HepG2 (cell line): Measurements from ENCODE around the gene SHANK2. TPM values are rescaled to one million over a fixed set of nuclear protein-coding genes. Genes with fewer than 3 reads are reported as not detected.

Experiments
- ATAC-seq: fragments of 200-7000 bp; cut with Tn5 transposase; 3 replicates; pipeline ENCODE4 v1.9.1; 2020; ENCODE audit warnings: mild to moderate bottlenecking, moderate library complexity
- BruUV-seq: library from RNA; stranded (reverse); fragments of 400-500 nt; replicated peaks from 2 replicates; lab custom pipeline; 2021; lab: Mats Ljungman, UMichigan
- CTCF ChIA-PET: fragments of 300-600 bp; formaldehyde crosslinking; extraction: SDS; loops from one replicate; lab custom pipeline; 2021; ENCODE audit warnings: low total read pairs, inconsistent platforms, low intra/inter-chr PET ratio; lab: Yijun Ruan, JAX
- POLR2A ChIA-PET: fragments of 350-600 bp; sonication (Branson Sonifier 250); formaldehyde crosslinking; loops from one replicate; lab custom pipeline; 2020; ENCODE audit warnings: antibody characterized with exemption, inconsistent platforms; lab: Yijun Ruan, JAX
- DNase-seq: peaks from one replicate; pipeline ENCODE4 v3.0.0-alpha.2; 2015; ENCODE audit warnings: low spot score
- FAIRE-seq: peaks from 3 replicates; lab custom pipeline; 2011; peaks lifted over from hg19 to GRCh38; lab: Jason Lieb, UNC
- H2AFZ ChIP-seq: one replicate; pipeline ENCODE4 v1.6.1; 2011; ENCODE audit warnings: low read length, inconsistent platforms
- H3K27ac ChIP-seq: fragments of 300-600 bp; 3 replicates; pipeline ENCODE4 v1.8.0; 2011; ENCODE audit warnings: mixed run types, mild to moderate bottlenecking, mixed read lengths, low read length, inconsistent platforms; ENCODE audit not compliant: insufficient read depth; ENCODE audit errors: extremely low read length
- H3K27me3 ChIP-seq, 2 experiments: fragments of 200-600 bp in 1 of 2; 2 replicates in 1 of 2; 3 replicates in 1 of 2; pipeline versions ENCODE4 v1.6.0 to v1.8.0; 2011; ENCODE audit warnings: low read length in 2 of 2, mild to moderate bottlenecking in 2 of 2, moderate library complexity in 2 of 2, inconsistent platforms in 1 of 2; ENCODE audit not compliant: insufficient read depth in 2 of 2, control insufficient read depth in 1 of 2
- H3K36me3 ChIP-seq, 2 experiments: fragments of 200-600 bp in 1 of 2; replicated peaks in 1 of 2; 2 replicates in 1 of 2; 3 replicates in 1 of 2; pipeline versions ENCODE4 v1.5.1 to v1.8.0; 2011; ENCODE audit warnings: low read length in 2 of 2, inconsistent platforms in 1 of 2; ENCODE audit not compliant: insufficient read depth in 2 of 2, control insufficient read depth in 1 of 2
- H3K4me1 ChIP-seq: 2 replicates; pipeline ENCODE4 v1.5.1; 2012; ENCODE audit warnings: low read length, inconsistent platforms; ENCODE audit not compliant: insufficient read depth
- H3K4me2 ChIP-seq: 2 replicates; pipeline ENCODE4 v1.6.0; 2011; ENCODE audit warnings: low read depth, low read length, inconsistent platforms
- H3K4me3 ChIP-seq, 3 experiments: fragments of 200-600 bp in 1 of 3; sonication (generic), shearing (Covaris generic) in 1 of 3; replicated peaks in 1 of 3; 2 replicates each; pipeline ENCODE4 v1.5.1; 2011 to 2016; ENCODE audit warnings: low read length in 3 of 3, inconsistent platforms in 2 of 3, low read depth in 2 of 3, mild to moderate bottlenecking in 2 of 3, control low read depth in 1 of 3, mixed read lengths in 1 of 3; ENCODE audit not compliant: insufficient read depth in 1 of 3
- H3K79me2 ChIP-seq: one replicate; pipeline ENCODE4 v1.6.1; 2011; ENCODE audit warnings: low read length, inconsistent platforms; ENCODE audit not compliant: insufficient read depth
- H3K9ac ChIP-seq: 2 replicates; pipeline ENCODE4 v1.6.0; 2011; ENCODE audit warnings: mild to moderate bottlenecking, low read depth, low read length, inconsistent platforms; ENCODE audit not compliant: insufficient read depth
- H3K9me3 ChIP-seq: 2 replicates; pipeline ENCODE4 v1.5.1; 2012; ENCODE audit warnings: mild to moderate bottlenecking, low read length
- H4K20me1 ChIP-seq: 2 replicates; pipeline ENCODE4 v1.6.0; 2011; ENCODE audit warnings: inconsistent platforms, mild to moderate bottlenecking, low read length, moderate library complexity; ENCODE audit not compliant: insufficient read depth
- ARID2 ChIP-seq: sonication (generic); formaldehyde crosslinking; IDR thresholded peaks from 2 replicates; pipeline ENCODE4 v1.8.1; 2022; ENCODE audit warnings: mild to moderate bottlenecking, missing genetic modification reagents, borderline replicate concordance
- BORCS8-MEF2B ChIP-seq: sonication (generic); formaldehyde crosslinking; IDR thresholded peaks from 2 replicates; pipeline ENCODE4 v1.8.0; 2022; ENCODE audit warnings: mild to moderate bottlenecking, missing genetic modification reagents
- FOSL1 ChIP-seq: sonication (generic); formaldehyde crosslinking; IDR thresholded peaks from 2 replicates; pipeline ENCODE4 v1.9.0; 2021; ENCODE audit warnings: missing genetic modification reagents, borderline replicate concordance
- HOXA5 ChIP-seq: sonication (generic); formaldehyde crosslinking; IDR thresholded peaks from 2 replicates; pipeline ENCODE4 v1.4.0; 2020; ENCODE audit warnings: missing genetic modification reagents
- KLF16 ChIP-seq, 2 experiments: sonication (generic) in 1 of 2; formaldehyde crosslinking in 1 of 2; IDR thresholded peaks; 2 replicates each; pipeline versions ENCODE4 v1.6.1 to v1.8.0; 2016 to 2023; ENCODE audit warnings: missing genetic modification reagents in 2 of 2, missing compliant biosample characterization in 1 of 2
- MEF2D ChIP-seq: sonication (generic); formaldehyde crosslinking; IDR thresholded peaks from 2 replicates; pipeline ENCODE4 v1.5.1; 2020; ENCODE audit warnings: mild to moderate bottlenecking, missing genetic modification reagents
- NBN ChIP-seq: fragments of 450-650 bp; conservative IDR thresholded peaks from 2 replicates; pipeline ENCODE4 v1.6.1; 2017
- PHF5A ChIP-seq: IDR thresholded peaks from one replicate; pipeline ENCODE4 v1.6.1; 2018; ENCODE audit warnings: low read depth, missing genetic modification reagents; ENCODE audit not compliant: unreplicated experiment
- PLSCR1 ChIP-seq: sonication (generic); formaldehyde crosslinking; IDR thresholded peaks from 2 replicates; pipeline ENCODE4 v1.5.0; 2020; ENCODE audit warnings: missing genetic modification reagents, mild to moderate bottlenecking, borderline replicate concordance
- RBAK ChIP-seq: sonication (generic); formaldehyde crosslinking; IDR thresholded peaks from 2 replicates; pipeline ENCODE4 v1.5.1; 2020; ENCODE audit warnings: mild to moderate bottlenecking, missing genetic modification reagents
- SIX1 ChIP-seq: sonication (generic); formaldehyde crosslinking; IDR thresholded peaks from 2 replicates; pipeline ENCODE4 v1.4.0; 2020; ENCODE audit warnings: missing genetic modification reagents, borderline replicate concordance
- ZFYVE20 ChIP-seq: sonication (generic); formaldehyde crosslinking; IDR thresholded peaks from 2 replicates; pipeline ENCODE4 v1.8.0; 2023; ENCODE audit warnings: low read depth, mild to moderate bottlenecking, moderate library complexity, missing genetic modification reagents, borderline replicate concordance
- ZNF20 ChIP-seq: sonication (generic); formaldehyde crosslinking; IDR thresholded peaks from 2 replicates; pipeline ENCODE4 v1.4.0; 2020; ENCODE audit warnings: mild to moderate bottlenecking, moderate library complexity, missing genetic modification reagents
- ZNF468 ChIP-seq: sonication (generic); formaldehyde crosslinking; IDR thresholded peaks from 2 replicates; pipeline ENCODE4 v1.8.0; 2022; ENCODE audit warnings: mild to moderate bottlenecking, moderate library complexity, missing genetic modification reagents
- ZNF839 ChIP-seq: sonication (generic); formaldehyde crosslinking; IDR thresholded peaks from 2 replicates; pipeline ENCODE4 v1.4.0; 2020; ENCODE audit warnings: missing genetic modification reagents, mild to moderate bottlenecking, borderline replicate concordance
- WGBS: methylation state at CpG from one replicate; pipeline ENCODE4 v1.1.6; 2017; ENCODE audit warnings: low lambda C conversion rate; 5-methylcytosine and 5-hydroxymethylcytosine counted together
- in situ Hi-C: cut with HindIII; loops from 2 replicates; pipeline ENCODE4 v1.10.0; 2017; ENCODE audit warnings: low pct_unique_long_range_greater_than_20kb; ENCODE audit not compliant: extremely low pct_ligation_motif_present
- intact Hi-C: fragments of 100-400 bp; cut with micrococcal nuclease; formaldehyde crosslinking; loops from one replicate; pipeline ENCODE4 v1.10.0; 2022; ENCODE audit not compliant: unreplicated experiment
- polyA plus RNA-seq, 8 experiments: library from polyadenylated mRNA; depleted of rRNA in 3 of 8; stranded (reverse) in 7 of 8; unstranded in 1 of 8; fragments of >200 nt; fragmentation: Illumina TruSeq in 4 of 8; extraction: Trizol in 4 of 8; gene quantifications; 2 replicates each; pipeline versions ENCODE4 v1.2.1 to v1.2.3, GENCODE V29; 2011 to 2016; ENCODE audit warnings: low read depth in 4 of 8, missing spikeins in 1 of 8, mixed read lengths in 1 of 8; ENCODE audit not compliant: insufficient read depth in 1 of 8
- total RNA-seq, 5 experiments: library from RNA; depleted of rRNA; stranded (reverse); fragments of >200 nt; fragmentation: Illumina TruSeq; extraction: Trizol; gene quantifications; 2 replicates each; pipeline ENCODE4 v1.2.3, GENCODE V29; 2016; ENCODE audit warnings: low read depth in 1 of 5

The SHANK2 gene
- total and polyA plus RNA-seq, 2 of the 13 experiments (the other 11 are each of a cell fraction or from before 2014, with no cell fraction given) = 10.2 to 13.0 TPM

GRCh38 chr11:71207563-71207962 lies 44.8 kb downstream of the SHANK2 start:
- FAIRE-seq (no peak), DNase-seq (no peak), ATAC-seq (peak; percentile 36)
- H2AFZ ChIP-seq = no peak overlapping the region
- in situ Hi-C loops (no loop called here), intact Hi-C loops (no loop called here)
- H3K4me1 ChIP-seq = peaks cover 22% of the 10 kb centered on the region
- WGBS = 66% methylated on average over 7 of the region's 7 CpGs
- peaks cover 27 to 59% of the 10 kb centered on the region in 2 experiments; a peak in 4 of 5 replicates for H3K36me3 ChIP-seq
- ChIA-PET POLR2A (no interaction called here), CTCF (no interaction called here)
- H3K27ac ChIP-seq = no peak overlapping the region
- no peak overlapping the region for H3K4me3 ChIP-seq
- no peaks in the 10 kb centered on the region for H3K27me3 ChIP-seq
- peaks cover 73% of the 10 kb centered on the region for H3K79me2 ChIP-seq
- no TSS peak for BruUV-seq
- H4K20me1 ChIP-seq = peaks cover 40% of the 10 kb centered on the region
- no peak overlapping the region for H3K4me2 ChIP-seq
- TF ChIP-seq MEF2D (CRISPR knock-in tag) (no peak), KLF16 (CRISPR knock-in tag; IDR thresholded peaks at IDR 0.05) (no peak), BORCS8-MEF2B (no peak), SIX1 (CRISPR knock-in tag) (no peak), HOXA5 (CRISPR knock-in tag) (no peak), NBN (no peak), ZFYVE20 (no peak), FOSL1 (CRISPR knock-in tag) (no peak), PLSCR1 (no peak), ZNF468 (CRISPR knock-in tag) (no peak), ZNF839 (CRISPR knock-in tag) (no peak), ARID2 (no peak), PHF5A (CRISPR knock-in tag) (no peak), RBAK (CRISPR knock-in tag) (no peak), ZNF20 (no peak)
- no peak overlapping the region for H3K9ac ChIP-seq
- H3K9me3 ChIP-seq = 0 out of 2 replicates have a peak, but pooled peaks cover 5% of the 10 kb centered on the region
